PC-9 (cell line): Measurements from ENCODE around the gene NUBPL.

ENCODE experiments used
- CTCF ChIP-seq: fragments of 200-600 bp; sonication (generic); conservative IDR thresholded peaks from 2 replicates; pipeline ENCODE4 v1.6.1; 2017; ENCODE audit warnings: mixed run types, antibody characterized with exemption, mild to moderate bottlenecking, moderate library complexity
- EZH2 ChIP-seq: fragments of 200-600 bp; sonication (generic); IDR thresholded peaks from 2 replicates; pipeline ENCODE4 v1.8.0; 2017; ENCODE audit warnings: antibody characterized with exemption, low read depth

GRCh38 chr14:31556191-31556590 is 5.0 kb upstream of the NUBPL start:
- no peak for TF ChIP-seq CTCF
- TF ChIP-seq EZH2, result no peak
